HEK293T (cell line): Measurements from ENCODE around the gene RESP18.

ENCODE experiments used
- CTCF ChIA-PET: fragments of 350-600 bp; formaldehyde crosslinking; extraction: SDS; loops from one replicate; lab custom pipeline; 2021; ENCODE audit warnings: antibody characterized with exemption, inconsistent platforms; lab: Yijun Ruan, JAX
- POLR2A ChIA-PET: fragments of 350-600 bp; formaldehyde crosslinking; extraction: SDS; loops from one replicate; lab custom pipeline; 2020; ENCODE audit warnings: antibody characterized with exemption, inconsistent platforms; lab: Yijun Ruan, JAX
- DNase-seq: peaks from one replicate; pipeline ENCODE4 v3.0.0; 2012; ENCODE audit warnings: mixed read lengths; ENCODE audit errors: extremely low spot score
- ARNT ChIP-seq: fragments of 450-650 bp; IDR thresholded peaks from 2 replicates; pipeline ENCODE4 v1.6.1; 2017; ENCODE audit warnings: mild to moderate bottlenecking
- BHLHE40 ChIP-seq: fragments of 450-650 bp; IDR thresholded peaks from 2 replicates; pipeline ENCODE4 v1.6.1; 2016; ENCODE audit warnings: mild to moderate bottlenecking, moderate library complexity, borderline replicate concordance
- CTBP1 ChIP-seq: fragments of 450-650 bp; IDR thresholded peaks from 2 replicates; pipeline ENCODE4 v1.6.1; 2016; ENCODE audit warnings: borderline replicate concordance
- ELF4 ChIP-seq: fragments of 450-650 bp; IDR thresholded peaks from 2 replicates; pipeline ENCODE4 v1.6.1; 2017; ENCODE audit warnings: antibody characterized with exemption
- FOXA1 ChIP-seq: fragments of 450-650 bp; IDR thresholded peaks from 2 replicates; pipeline ENCODE4 v1.6.1; 2016; ENCODE audit warnings: mild to moderate bottlenecking
- FOXK2 ChIP-seq: fragments of 450-650 bp; IDR thresholded peaks from 2 replicates; pipeline ENCODE4 v1.6.1; 2016; ENCODE audit warnings: mild to moderate bottlenecking
- FOXM1 ChIP-seq: fragments of 450-650 bp; IDR thresholded peaks from 2 replicates; pipeline ENCODE4 v1.6.1; 2017; ENCODE audit warnings: mild to moderate bottlenecking, borderline replicate concordance
- HDGF ChIP-seq: fragments of 450-650 bp; IDR thresholded peaks from 2 replicates; pipeline ENCODE4 v1.6.1; 2017; ENCODE audit warnings: antibody characterized with exemption, borderline replicate concordance
- L3MBTL2 ChIP-seq: fragments of 450-650 bp; conservative IDR thresholded peaks from 2 replicates; pipeline ENCODE4 v1.6.1; 2016; ENCODE audit warnings: mild to moderate bottlenecking
- LEF1 ChIP-seq: fragments of 450-650 bp; IDR thresholded peaks from 2 replicates; pipeline ENCODE4 v1.6.1; 2017; ENCODE audit warnings: mild to moderate bottlenecking, borderline replicate concordance
- NFRKB ChIP-seq: fragments of 450-650 bp; IDR thresholded peaks from 2 replicates; pipeline ENCODE4 v1.6.1; 2016; ENCODE audit warnings: mild to moderate bottlenecking, moderate library complexity
- PKNOX1 ChIP-seq: fragments of 450-650 bp; IDR thresholded peaks from 2 replicates; pipeline ENCODE4 v1.6.1; 2016
- SP1 ChIP-seq: fragments of 450-650 bp; IDR thresholded peaks from 2 replicates; pipeline ENCODE4 v1.6.1; 2017
- SUZ12 ChIP-seq: fragments of 450-650 bp; IDR thresholded peaks from 2 replicates; pipeline ENCODE4 v1.6.1; 2016; ENCODE audit warnings: mild to moderate bottlenecking
- TARDBP ChIP-seq: fragments of 450-650 bp; IDR thresholded peaks from 2 replicates; pipeline ENCODE4 v1.6.1; 2016
- ZNF384 ChIP-seq: fragments of 450-650 bp; IDR thresholded peaks from 2 replicates; pipeline ENCODE4 v1.6.1; 2016

RESP18 gene

DNA sequence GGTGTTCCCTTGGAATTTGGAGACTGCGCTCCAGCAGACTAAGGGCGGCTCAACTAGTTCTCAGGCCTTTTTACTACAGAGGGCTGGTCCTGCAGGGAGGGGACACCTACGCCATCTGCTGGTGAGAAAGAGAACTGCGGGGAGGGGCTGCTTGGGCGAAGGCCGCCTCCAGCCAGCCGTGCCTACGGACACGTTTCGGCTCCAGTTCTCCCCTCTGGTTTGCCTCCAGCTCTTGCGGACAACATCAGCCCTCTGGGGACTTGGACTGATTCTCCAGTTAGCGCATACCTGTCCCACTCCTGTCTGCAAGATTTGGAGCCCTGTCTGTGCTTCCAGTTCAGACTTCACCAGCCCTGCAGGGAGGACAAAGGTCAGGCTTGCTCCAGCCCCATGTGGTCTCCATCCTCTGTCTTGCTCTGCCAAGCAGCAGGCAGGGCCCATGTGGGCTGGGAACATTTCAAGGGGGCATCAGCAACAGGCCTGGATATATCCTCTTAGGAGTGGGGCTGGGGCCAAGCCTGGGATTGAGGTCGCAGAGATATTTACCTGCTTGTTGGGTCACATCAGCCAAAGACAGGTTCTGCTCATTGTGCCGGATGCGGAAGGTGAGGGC is 33.7 kb downstream of the RESP18 start:
- peak; percentile 91 for DNase-seq
- TF ChIP-seq SUZ12 (no peak), HDGF (no peak), ZNF384 (no peak), ELF4 (no peak), ARNT (no peak), FOXA1 (no peak), PKNOX1 (no peak), FOXK2 (no peak), SP1 (no peak), TARDBP (no peak), L3MBTL2 (no peak), NFRKB (no peak), CTBP1 (no peak), LEF1 (no peak), BHLHE40 (no peak), FOXM1 (no peak)
- POLR2A ChIA-PET, result no interaction called here
- CTCF ChIA-PET, result interaction anchor here (0.5 to 1.0 kb wide), 3 partner anchors 58 to 387 kb away, joined by 3 read pairs; no protein-coding TSS in a partner anchor

GRCh38 chr2:219297766-219298456 is 34.6 kb downstream of the RESP18 start:
- CTCF ChIA-PET, result no interaction called here
- POLR2A ChIA-PET, result interaction anchor here (1.0 kb wide), 1 partner anchor 20 kb away, joined by 3 read pairs; no protein-coding TSS in a partner anchor
- TF ChIP-seq CTBP1 (no peak), FOXA1 (no peak), ARNT (no peak), FOXK2 (no peak), BHLHE40 (no peak), TARDBP (no peak), ELF4 (no peak), SP1 (no peak), PKNOX1 (no peak), L3MBTL2 (no peak), SUZ12 (no peak)
- no peak for DNase-seq

GRCh38 chr2:219296631-219297391 is 35.7 kb downstream of the RESP18 start:
- POLR2A ChIA-PET, result interaction anchor here (1.0 kb wide), 1 partner anchor 19 kb away, joined by 3 read pairs; no protein-coding TSS in a partner anchor
- TF ChIP-seq BHLHE40, result no peak
- no peak for TF ChIP-seq L3MBTL2
- DNase-seq, result no peak
- CTCF ChIA-PET, result no interaction called here

GRCh38 chr2:219296142-219296541 is 36.4 kb downstream of the RESP18 start:
- CTCF ChIA-PET, result interaction anchor here (1.9 to 3.2 kb wide), 2 partner anchors 17 to 51 kb away, joined by 7 to 36 read pairs; partner anchors contain the start of genes DNAJB2, GLB1L and STK16
- DNase-seq, result no peak
- POLR2A ChIA-PET, result interaction anchor here (3.8 kb wide), 1 partner anchor 18 kb away, joined by 22 read pairs; the partner anchor contains the start of gene DNAJB2
- TF ChIP-seq NFRKB (no peak), ARNT (no peak), FOXA1 (no peak), BHLHE40 (no peak), HDGF (no peak), FOXK2 (no peak), SP1 (no peak), CTBP1 (no peak), SUZ12 (no peak), LEF1 (no peak), ZNF384 (no peak), ELF4 (no peak)

DNA sequence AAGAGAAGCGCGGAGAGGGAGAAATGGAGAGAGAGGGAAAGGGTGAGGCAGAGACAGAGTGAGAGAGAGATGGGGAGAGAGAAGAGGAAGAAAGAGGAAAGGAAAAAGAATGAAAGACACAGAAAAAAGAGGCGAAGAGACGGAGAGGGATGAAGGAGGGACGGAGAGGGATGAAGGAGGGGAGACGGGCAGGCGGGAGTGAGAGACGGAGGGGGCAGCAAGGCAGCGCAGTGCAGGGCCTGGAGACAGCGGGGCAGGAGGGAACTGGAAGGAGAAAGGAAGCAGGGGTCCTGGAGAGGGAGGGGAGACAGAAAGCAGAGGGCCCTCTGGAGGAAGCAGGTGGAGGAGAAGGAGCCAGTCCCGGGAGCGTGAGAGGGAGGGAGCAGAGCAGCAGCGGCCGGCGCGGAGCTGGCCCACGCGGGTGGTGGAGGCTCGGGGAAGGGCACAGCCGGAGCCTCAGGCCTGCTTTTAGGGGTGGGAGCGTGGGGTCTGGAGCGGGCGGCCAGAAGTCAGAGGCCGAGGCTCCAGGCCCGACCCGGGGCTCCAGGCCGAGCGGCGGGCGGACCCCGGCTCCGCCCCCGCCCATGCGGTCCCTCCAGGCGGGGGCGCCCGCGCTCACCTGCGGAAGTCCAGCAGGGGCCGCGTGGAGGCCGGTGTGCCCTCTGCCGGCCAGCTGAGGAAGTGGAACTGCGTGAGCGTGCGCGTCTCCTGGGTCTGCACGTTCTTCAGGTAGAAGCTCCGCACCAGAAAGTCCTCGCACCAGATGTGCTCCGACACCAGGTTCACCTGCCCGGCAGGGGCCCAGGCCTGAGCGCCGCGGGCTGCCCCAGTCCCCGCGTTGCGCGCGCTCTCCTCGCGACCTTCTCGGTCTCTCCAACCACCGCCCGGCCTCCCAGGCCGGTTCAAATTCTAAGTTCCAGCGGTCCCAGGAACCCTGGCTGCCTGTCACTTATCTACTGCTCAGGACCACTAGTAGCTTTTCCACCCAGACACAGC is 37.9 kb downstream of the RESP18 start:
- POLR2A ChIA-PET, result interaction anchor here (0.7 to 3.8 kb wide), 12 partner anchors 11 to 136 kb away, joined by 3 to 22 read pairs (median 4); partner anchors contain the start of genes ANKZF1, ATG9A, CNPPD1 and DNAJB2
- TF ChIP-seq LEF1, result no peak
- no peak for TF ChIP-seq FOXA1
- TF ChIP-seq ZNF384, result no peak
- TF ChIP-seq SP1, result no peak
- TF ChIP-seq TARDBP, result no peak
- no peak for TF ChIP-seq SUZ12
- no peak for TF ChIP-seq CTBP1
- no peak for TF ChIP-seq ELF4
- no peak for TF ChIP-seq FOXK2
- no peak; the same call in 1 of the 2 replicates for TF ChIP-seq L3MBTL2
- no peak for TF ChIP-seq ARNT
- no peak for TF ChIP-seq FOXM1
- no peak for TF ChIP-seq HDGF
- TF ChIP-seq PKNOX1, result no peak
- no peak for TF ChIP-seq NFRKB
- TF ChIP-seq BHLHE40, result no peak
- CTCF ChIA-PET, result interaction anchor here (0.6 to 3.2 kb wide), 27 partner anchors 8 to 141 kb away, joined by 3 to 36 read pairs (median 5); partner anchors contain the start of genes ANKZF1, ATG9A, CNPPD1 and DNAJB2
- DNase-seq, result peak; percentile 94
